ENCODE measurements around the gene IGSF21. TPM values are rescaled to one million over a fixed set of nuclear protein-coding genes. Genes with fewer than 3 reads are reported as not detected.
A peak's percentile ranks its signal among the peaks of the same experiment; 100 is the strongest.

Gene IGSF21
- polyA plus RNA-seq, 2 of the 4 experiments (the other 2 are of a cell fraction) = not detected

DNA sequence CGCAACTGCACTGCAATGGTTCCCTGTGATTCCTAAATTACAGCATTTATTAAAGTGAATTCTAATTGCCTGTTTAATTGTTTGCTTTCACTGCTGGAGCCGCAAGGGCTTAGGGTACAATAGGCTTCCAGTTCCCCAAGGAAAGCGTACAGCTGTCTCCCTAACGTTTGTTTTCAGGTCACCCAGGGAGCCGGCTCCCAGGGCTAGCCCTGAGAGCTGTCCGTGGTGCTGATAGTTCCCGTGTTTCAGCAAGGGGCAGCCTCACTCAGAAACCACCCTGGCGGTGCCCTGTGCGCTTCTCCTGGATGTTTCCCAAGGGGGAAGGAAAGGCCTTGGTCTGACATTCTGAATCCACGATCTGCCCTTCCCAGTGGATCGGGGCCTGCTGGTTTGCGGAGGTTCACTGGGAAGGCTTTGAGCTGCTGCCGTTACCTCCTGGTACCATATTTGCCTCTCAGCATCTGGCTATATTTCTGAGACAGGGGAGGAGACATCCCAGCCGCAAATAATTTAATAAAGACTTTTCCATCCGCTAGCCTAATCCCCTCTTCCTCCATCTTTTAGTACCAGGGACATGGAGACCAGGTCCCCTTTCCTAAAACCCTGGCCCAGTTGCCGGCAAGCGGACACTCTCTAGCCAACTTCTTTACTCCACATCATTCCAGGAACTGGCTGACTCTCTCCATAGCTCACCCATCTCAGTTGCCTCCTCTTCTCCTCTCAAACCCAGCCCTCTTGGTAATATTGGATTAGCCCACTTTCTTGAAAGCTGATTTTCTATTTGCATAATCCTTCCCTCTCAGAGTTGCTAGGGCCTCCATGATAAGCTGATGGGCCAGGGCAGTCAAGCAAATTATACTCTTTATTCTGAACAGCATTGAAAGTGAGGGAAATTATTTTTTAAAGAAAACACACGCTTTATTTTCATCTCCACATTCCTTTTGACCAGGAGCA, 149.0 kb downstream of the IGSF21 start:
- Histone ChIP-seq H3K27ac (no peak overlapping the region), H3K4me3 (no peak overlapping the region), H3K4me2 (no peak overlapping the region), H3K9me3 (no peaks in the 10 kb centered on the region), H3K4me1 (no peaks in the 10 kb centered on the region)
- DNase-seq (ENCODE audit: low read depth in 1 of 2, low spot score in 1 of 2) = peak; percentile 11 to 15
- ChIA-PET POLR2A (no interaction called here), CTCF (no interaction called here)
- FAIRE-seq = no peak
- TF ChIP-seq NR3C1 (IDR thresholded peaks at IDR 0.05) (no peak), HEYL (CRISPR knock-in tag; IDR thresholded peaks at IDR 0.05) (no peak), NFE2L2 (conservative IDR thresholded peaks at IDR 0.05; ENCODE audit: low read length) (no peak), CHD4 (IDR thresholded peaks at IDR 0.05; ENCODE audit: borderline replicate concordance) (no peak), CHD2 (IDR thresholded peaks at IDR 0.05; ENCODE audit: low read length, partially characterized antibody) (no peak), RARB (CRISPR knock-in tag; IDR thresholded peaks at IDR 0.05) (no peak), EHMT2 (IDR thresholded peaks at IDR 0.05; ENCODE audit: low read depth) (peak; percentile 44; the same call in 1 of the 2 replicates)
- TF ChIP-seq, protein P1, sequence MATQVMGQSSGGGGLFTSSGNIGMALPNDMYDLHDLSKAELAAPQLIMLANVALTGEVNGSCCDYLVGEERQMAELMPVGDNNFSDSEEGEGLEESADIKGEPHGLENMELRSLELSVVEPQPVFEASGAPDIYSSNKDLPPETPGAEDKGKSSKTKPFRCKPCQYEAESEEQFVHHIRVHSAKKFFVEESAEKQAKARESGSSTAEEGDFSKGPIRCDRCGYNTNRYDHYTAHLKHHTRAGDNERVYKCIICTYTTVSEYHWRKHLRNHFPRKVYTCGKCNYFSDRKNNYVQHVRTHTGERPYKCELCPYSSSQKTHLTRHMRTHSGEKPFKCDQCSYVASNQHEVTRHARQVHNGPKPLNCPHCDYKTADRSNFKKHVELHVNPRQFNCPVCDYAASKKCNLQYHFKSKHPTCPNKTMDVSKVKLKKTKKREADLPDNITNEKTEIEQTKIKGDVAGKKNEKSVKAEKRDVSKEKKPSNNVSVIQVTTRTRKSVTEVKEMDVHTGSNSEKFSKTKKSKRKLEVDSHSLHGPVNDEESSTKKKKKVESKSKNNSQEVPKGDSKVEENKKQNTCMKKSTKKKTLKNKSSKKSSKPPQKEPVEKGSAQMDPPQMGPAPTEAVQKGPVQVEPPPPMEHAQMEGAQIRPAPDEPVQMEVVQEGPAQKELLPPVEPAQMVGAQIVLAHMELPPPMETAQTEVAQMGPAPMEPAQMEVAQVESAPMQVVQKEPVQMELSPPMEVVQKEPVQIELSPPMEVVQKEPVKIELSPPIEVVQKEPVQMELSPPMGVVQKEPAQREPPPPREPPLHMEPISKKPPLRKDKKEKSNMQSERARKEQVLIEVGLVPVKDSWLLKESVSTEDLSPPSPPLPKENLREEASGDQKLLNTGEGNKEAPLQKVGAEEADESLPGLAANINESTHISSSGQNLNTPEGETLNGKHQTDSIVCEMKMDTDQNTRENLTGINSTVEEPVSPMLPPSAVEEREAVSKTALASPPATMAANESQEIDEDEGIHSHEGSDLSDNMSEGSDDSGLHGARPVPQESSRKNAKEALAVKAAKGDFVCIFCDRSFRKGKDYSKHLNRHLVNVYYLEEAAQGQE (IDR thresholded peaks at IDR 0.05) = peak; percentile 93
- peak; percentile 34 to 47; a peak in 1 of 6 replicates for ATAC-seq
- WGBS (ENCODE audit: missing lambda C conversion rate) = 27% methylated on average over 15 of the region's 18 CpGs

- TF ChIP-seq EHF (CRISPR knock-in tag; IDR thresholded peaks at IDR 0.05) = no peak
- TF ChIP-seq HMGXB4 (CRISPR knock-in tag; IDR thresholded peaks at IDR 0.05; ENCODE audit: borderline replicate concordance) = no peak
- TF ChIP-seq MYC (IDR thresholded peaks at IDR 0.05; ENCODE audit: borderline replicate concordance, low read length) = no peak
- Histone ChIP-seq H3K4me1 (no peaks in the 10 kb centered on the region), H3K4me2 (no peak overlapping the region), H3K27ac (no peak overlapping the region), H3K9me3 (no peaks in the 10 kb centered on the region), H3K4me3 (no peak overlapping the region)
- ChIA-PET POLR2A (no interaction called here), CTCF (no interaction called here)
- no peak for DNase-seq (ENCODE audit: low read depth in 1 of 2, low spot score in 1 of 2)
- WGBS (ENCODE audit: missing lambda C conversion rate) = 0% methylated on average over 3 of the region's 3 CpGs
- ATAC-seq = no peak
- no peak for FAIRE-seq
Observed at GRCh38 chr1:18257778-18258177, 150.2 kb downstream of the IGSF21 start.

- no peak for FAIRE-seq
- no peak for DNase-seq (ENCODE audit: low read depth in 1 of 2, low spot score in 1 of 2)
- POLR2A ChIA-PET = no interaction called here
Observed at GRCh38 chr1:18261891-18262290, 154.3 kb downstream of the IGSF21 start.

More at GRCh38 chr1:18261891-18262290, 154.3 kb downstream of the IGSF21 start:
- Histone ChIP-seq H3K4me2 (no peak overlapping the region), H3K4me1 (no peaks in the 10 kb centered on the region), H3K9me3 (no peaks in the 10 kb centered on the region), H3K27ac (no peak overlapping the region), H3K4me3 (no peak overlapping the region)
- CTCF ChIA-PET = no interaction called here
- 7% methylated on average over 4 of the region's 4 CpGs for WGBS (ENCODE audit: missing lambda C conversion rate)
- TF ChIP-seq NPAS2 (CRISPR knock-in tag; IDR thresholded peaks at IDR 0.05; ENCODE audit: borderline replicate concordance) (no peak), HDAC2 (IDR thresholded peaks at IDR 0.05) (no peak), GATA3 (IDR thresholded peaks at IDR 0.05; ENCODE audit: borderline replicate concordance) (no peak), HOXB5 (CRISPR knock-in tag; IDR thresholded peaks at IDR 0.05) (no peak), POLR2AphosphoS2 (conservative IDR thresholded peaks at IDR 0.05; ENCODE audit: low read length) (no peak), MYC (IDR thresholded peaks at IDR 0.05; ENCODE audit: borderline replicate concordance, low read length) (no peak), HOXA7 (CRISPR knock-in tag; IDR thresholded peaks at IDR 0.05) (no peak), CHD4 (IDR thresholded peaks at IDR 0.05; ENCODE audit: borderline replicate concordance) (no peak), NR3C1 (IDR thresholded peaks at IDR 0.05) (no peak), USF2 (IDR thresholded peaks at IDR 0.05) (no peak), ZSCAN20 (CRISPR knock-in tag; IDR thresholded peaks at IDR 0.05) (no peak), RAD21 (conservative IDR thresholded peaks at IDR 0.05 in 1 of 2, IDR thresholded peaks at IDR 0.05 in 1 of 2) (no peak), HOXB13 (CRISPR knock-in tag; IDR thresholded peaks at IDR 0.05; ENCODE audit: low read depth) (no peak), ESRRA (IDR thresholded peaks at IDR 0.05; ENCODE audit: borderline replicate concordance, low read length) (no peak)
- TF ChIP-seq, protein P2, sequence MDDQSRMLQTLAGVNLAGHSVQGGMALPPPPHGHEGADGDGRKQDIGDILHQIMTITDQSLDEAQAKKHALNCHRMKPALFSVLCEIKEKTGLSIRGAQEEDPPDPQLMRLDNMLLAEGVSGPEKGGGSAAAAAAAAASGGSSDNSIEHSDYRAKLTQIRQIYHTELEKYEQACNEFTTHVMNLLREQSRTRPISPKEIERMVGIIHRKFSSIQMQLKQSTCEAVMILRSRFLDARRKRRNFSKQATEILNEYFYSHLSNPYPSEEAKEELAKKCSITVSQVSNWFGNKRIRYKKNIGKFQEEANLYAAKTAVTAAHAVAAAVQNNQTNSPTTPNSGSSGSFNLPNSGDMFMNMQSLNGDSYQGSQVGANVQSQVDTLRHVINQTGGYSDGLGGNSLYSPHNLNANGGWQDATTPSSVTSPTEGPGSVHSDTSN (IDR thresholded peaks at IDR 0.05) = no peak
- TF ChIP-seq, protein P3, sequence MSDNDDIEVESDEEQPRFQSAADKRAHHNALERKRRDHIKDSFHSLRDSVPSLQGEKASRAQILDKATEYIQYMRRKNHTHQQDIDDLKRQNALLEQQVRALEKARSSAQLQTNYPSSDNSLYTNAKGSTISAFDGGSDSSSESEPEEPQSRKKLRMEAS (IDR thresholded peaks at IDR 0.05) = no peak
- no peak for ATAC-seq
